GM21576 (cell line): ENCODE measurements around the gene CRIP2.

Experiments used
- ATAC-seq: cut with Tn5 transposase; IDR thresholded peaks from one replicate; pipeline ENCODE4 v1.9.1; 2021; ENCODE audit warnings: mild to moderate bottlenecking, moderate library complexity; ENCODE audit not compliant: unreplicated experiment

Gene CRIP2

GRCh38 chr14:105474483-105475268, at the start of gene CRIP2:
TSS of gene CRIP2 (plus strand) at chr14:105474821. CDS start at chr14:105474863, 42 bp downstream.
- no peak for ATAC-seq

- no peak for ATAC-seq
Observed at GRCh38 chr14:105424861-105425260, 49.8 kb upstream of the CRIP2 start.

- ATAC-seq: no peak
Observed at GRCh38 chr14:105425823-105426247, 48.8 kb upstream of the CRIP2 start.

GRCh38 chr14:105426416-105427130, 48.0 kb upstream of the CRIP2 start:
- no peak for ATAC-seq

- ATAC-seq: no peak
Observed at GRCh38 chr14:105427412-105427811, 47.2 kb upstream of the CRIP2 start.

GRCh38 chr14:105427936-105428485, 46.6 kb upstream of the CRIP2 start:
- ATAC-seq: no peak

- no peak for ATAC-seq
Observed at GRCh38 chr14:105430042-105430441, 44.6 kb upstream of the CRIP2 start.

- no peak for ATAC-seq
Observed at GRCh38 chr14:105430565-105430964, 44.1 kb upstream of the CRIP2 start.

- no peak for ATAC-seq
Observed at GRCh38 chr14:105431256-105431655, 43.4 kb upstream of the CRIP2 start.

- ATAC-seq: no peak
Observed at GRCh38 chr14:105432657-105433056, 42.0 kb upstream of the CRIP2 start.

- no peak for ATAC-seq
Observed at GRCh38 chr14:105433161-105433605, 41.4 kb upstream of the CRIP2 start.

GRCh38 chr14:105436402-105436801, 38.2 kb upstream of the CRIP2 start:
- no peak for ATAC-seq

- no peak for ATAC-seq
Observed at GRCh38 chr14:105436891-105437722, 37.5 kb upstream of the CRIP2 start.

- no peak for ATAC-seq
Observed at GRCh38 chr14:105437723-105438500, 36.7 kb upstream of the CRIP2 start.

GRCh38 chr14:105439179-105439578, 35.4 kb upstream of the CRIP2 start:
- ATAC-seq: no peak

GRCh38 chr14:105439710-105440553, 34.7 kb upstream of the CRIP2 start:
- ATAC-seq: no peak

GRCh38 chr14:105440554-105440900, 34.1 kb upstream of the CRIP2 start:
- no peak for ATAC-seq

- no peak for ATAC-seq
Observed at GRCh38 chr14:105440992-105441391, 33.6 kb upstream of the CRIP2 start.

GRCh38 chr14:105442125-105442524, 32.5 kb upstream of the CRIP2 start:
- no peak for ATAC-seq
